Heart left ventricle (tissue), 13 donors: Measurements from ENCODE around the gene RBP2.

ENCODE experiments used
- POLR2A ChIP-seq, 2 donors: fragments of 450-650 bp; IDR thresholded peaks; one replicate each; pipeline ENCODE4 v1.6.1; 2017; ENCODE audit warnings: antibody characterized with exemption in 2 of 2, mild to moderate bottlenecking in 2 of 2, moderate library complexity in 2 of 2
- TF ChIP-seq, protein P1 (sequence below), 12 donors: fragments of 200-600 bp; sonication (generic) in 4 of 12; IDR thresholded peaks; one replicate each; pipeline versions ENCODE4 v1.5.0 to v1.8.0; 2018 to 2022; ENCODE audit warnings: antibody characterized with exemption in 12 of 12, mild to moderate bottlenecking in 5 of 12
- donor health status: ischemic (EF 13 %, LVEDD 7.1; RV severe dilation, severe dysfunction).
- donor health status: DM: no; HTN: yes; CAD: no.
- donor health status: DM: no; HTN: no; CAD: no.
- donor health status: ischemic (EF 25% LVEDD 6.9; RV normal size, moderate dysfunction).
- donor health status: ischemic (EF 25% LVEDD 5.7; RV mildly dilated, moderate dysfunction).
- donor health status: ischemic (EF 35%, LVEDD 5.7; RV mildly dilated, moderate dysfunction).
- donor health status: nonischemic (EF 11% LVEDD 7.7; RV severe dilation, severe dysfunction).
- donor health status: DM: yes; HTN: yes; CAD: no.
- donor health status: PGD.
- donor health status: ischemic (EF 29% LVEDD 5.4; RV normal size, mild dysfunction).
- donor health status: nonischemic (EF 23%, LVEDD 6.1; RV moderate dilation, normal function).

DNA sequence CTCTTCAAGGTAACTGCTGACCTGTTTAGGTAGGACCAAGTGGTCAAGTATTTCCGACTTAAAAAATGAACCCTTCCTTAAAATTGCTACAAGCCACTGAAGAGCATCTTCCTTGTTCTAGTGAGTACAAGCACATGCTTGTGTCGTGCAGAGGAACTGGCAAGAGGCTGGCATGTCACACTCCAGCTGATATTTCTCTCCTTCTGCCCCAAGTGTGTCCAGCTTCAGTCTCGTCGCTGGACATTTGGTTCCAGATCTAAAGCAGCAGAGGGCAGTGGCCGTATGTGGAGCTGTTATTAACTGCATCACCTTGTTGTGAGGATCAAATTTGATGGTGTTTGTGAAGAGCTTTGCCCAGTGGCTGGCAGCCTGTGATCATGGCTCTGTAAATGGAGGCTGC lies 10.0 kb downstream of the RBP2 start:
- TF ChIP-seq, protein P1, sequence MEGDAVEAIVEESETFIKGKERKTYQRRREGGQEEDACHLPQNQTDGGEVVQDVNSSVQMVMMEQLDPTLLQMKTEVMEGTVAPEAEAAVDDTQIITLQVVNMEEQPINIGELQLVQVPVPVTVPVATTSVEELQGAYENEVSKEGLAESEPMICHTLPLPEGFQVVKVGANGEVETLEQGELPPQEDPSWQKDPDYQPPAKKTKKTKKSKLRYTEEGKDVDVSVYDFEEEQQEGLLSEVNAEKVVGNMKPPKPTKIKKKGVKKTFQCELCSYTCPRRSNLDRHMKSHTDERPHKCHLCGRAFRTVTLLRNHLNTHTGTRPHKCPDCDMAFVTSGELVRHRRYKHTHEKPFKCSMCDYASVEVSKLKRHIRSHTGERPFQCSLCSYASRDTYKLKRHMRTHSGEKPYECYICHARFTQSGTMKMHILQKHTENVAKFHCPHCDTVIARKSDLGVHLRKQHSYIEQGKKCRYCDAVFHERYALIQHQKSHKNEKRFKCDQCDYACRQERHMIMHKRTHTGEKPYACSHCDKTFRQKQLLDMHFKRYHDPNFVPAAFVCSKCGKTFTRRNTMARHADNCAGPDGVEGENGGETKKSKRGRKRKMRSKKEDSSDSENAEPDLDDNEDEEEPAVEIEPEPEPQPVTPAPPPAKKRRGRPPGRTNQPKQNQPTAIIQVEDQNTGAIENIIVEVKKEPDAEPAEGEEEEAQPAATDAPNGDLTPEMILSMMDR (IDR thresholded peaks at IDR 0.05) = no peak
- TF ChIP-seq POLR2A (IDR thresholded peaks at IDR 0.05) = no peak
